Psoas muscle (tissue), 8 donors: ENCODE data around the gene SUMF2. TPM values are rescaled to one million over a fixed set of nuclear protein-coding genes. Genes with fewer than 3 reads are reported as not detected.
A peak's percentile ranks its signal among the peaks of the same experiment; 100 is the strongest.
"Not testable (repeated sequence)": the region's sequence is repeated elsewhere in the genome, so short reads cannot be mapped to it uniquely, and the experiment has no call there.

Experiments
- ATAC-seq, 4 donors: fragments of 200-7000 bp; cut with Tn5 transposase; one replicate each; pipeline ENCODE4 v1.9.1; 2020; ENCODE audit warnings: moderate library complexity in 3 of 4, mild to moderate bottlenecking in 2 of 4
- DNase-seq, 2 donors: peaks; one replicate each; pipeline ENCODE4 v3.0.0-alpha.2; 2020
- H3K27ac ChIP-seq: fragments of 200-600 bp; one replicate; pipeline ENCODE4 v1.8.0; 2022
- H3K27me3 ChIP-seq, 3 donors: fragments of 200-600 bp in 1 of 3; one replicate each; pipeline versions ENCODE4 v1.6.1 to v1.8.0; 2013 to 2022; ENCODE audit warnings: low read length in 2 of 3, mild to moderate bottlenecking in 2 of 3, moderate library complexity in 1 of 3; ENCODE audit not compliant: insufficient read depth in 3 of 3
- H3K36me3 ChIP-seq, 2 donors: fragments of 200-600 bp in 1 of 2; one replicate each; pipeline versions ENCODE4 v1.6.1 to v1.8.0; 2013 to 2022; ENCODE audit warnings: low read depth in 1 of 2, mild to moderate bottlenecking in 1 of 2, moderate library complexity in 1 of 2; ENCODE audit not compliant: insufficient read depth in 1 of 2
- H3K4me1 ChIP-seq: fragments of 200-600 bp; one replicate; pipeline ENCODE4 v1.8.0; 2022
- H3K4me3 ChIP-seq: fragments of 200-600 bp; one replicate; pipeline ENCODE4 v1.8.0; 2022; ENCODE audit warnings: mild to moderate bottlenecking
- H3K9me3 ChIP-seq: fragments of 200-600 bp; one replicate; pipeline ENCODE4 v1.8.0; 2022
- WGBS, 3 donors: extraction: QIAGEN DNeasy Blood & Tissue Kit; methylation state at CpG; one replicate each; pipeline versions ENCODE4 v1.1.6 to v1.1.7; 2013; 5-methylcytosine and 5-hydroxymethylcytosine counted together
- intact Hi-C, 2 donors: fragments of 100-400 bp; cut with DNase I; formaldehyde crosslinking; loops; one replicate each; pipeline versions ENCODE4 v1.11.0 to v1.14.2; 2022
- polyA plus RNA-seq, 3 donors: library from polyadenylated mRNA; stranded (reverse); fragments of 200-250 nt; gene quantifications; one replicate each; pipeline ENCODE4 v1.2.3, GENCODE V29; 2013
- total RNA-seq, 4 donors: library from RNA; stranded (reverse); fragmentation: NEBNext Ultra II Directional in 2 of 4; extraction: Animal tissue kit (Norgen Biotek cat#: 25700) in 2 of 4; gene quantifications; one replicate each; pipeline versions ENCODE4 v1.2.1 to v1.2.4, GENCODE V29; 2021 to 2023
- TF ChIP-seq, protein P1 (sequence below): fragments of 200-600 bp; IDR thresholded peaks from one replicate; pipeline ENCODE4 v1.8.0; 2022; ENCODE audit warnings: antibody characterized with exemption
- donor health status: healthy with polysubstance abuse.
- donor health status: DM: no; HTN: no; CAD: no; lungs with moderate emphysema.
- donor health status: Bipolar disorder and iron deficiency.
- donor health status: healthy.
- donor health status: DM: yes; HTN: yes; CAD: no.
- donor health status: DM: no; HTN: no; CAD: no.
- donor health status: DM: no; HTN: no; CAD: no.
- donor health status: DM: yes; HTN: yes; CAD: no.

The SUMF2 gene
- total and polyA plus RNA-seq, 7 donors, result 22.0 to 35.2 (median 26.8) TPM

DNA sequence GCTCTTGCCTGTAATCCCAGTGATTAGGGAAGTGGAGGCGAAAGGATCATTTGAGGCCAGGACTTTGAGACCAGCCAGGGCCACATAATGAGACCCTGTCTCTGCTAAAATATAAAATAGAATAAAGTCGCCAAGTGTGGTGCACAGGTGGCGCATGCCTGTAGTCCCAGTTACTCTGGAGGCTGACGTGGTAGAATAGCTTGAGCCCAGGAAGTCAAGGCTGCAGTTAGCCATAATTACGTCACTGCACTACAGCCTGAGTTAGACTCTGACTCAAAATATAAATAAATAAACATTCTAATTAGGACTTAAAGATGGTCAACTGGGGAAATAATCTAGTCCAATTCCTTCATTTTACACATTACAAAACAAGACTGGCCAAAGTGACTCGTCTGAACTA lies 41.4 kb downstream of the SUMF2 start:
- H3K4me1 ChIP-seq, result peaks cover 11% of the 10 kb centered on the region
- ATAC-seq (peak; percentile 38 to 77 (median 58)), DNase-seq (no peak)
- 15 to 21% (median 18%) methylated on average over 6 of the region's 6 CpGs for WGBS, 3 donors
- peaks cover 16 to 44% of the 10 kb centered on the region in 2 donors for H3K36me3 ChIP-seq
- TF ChIP-seq, protein P1, sequence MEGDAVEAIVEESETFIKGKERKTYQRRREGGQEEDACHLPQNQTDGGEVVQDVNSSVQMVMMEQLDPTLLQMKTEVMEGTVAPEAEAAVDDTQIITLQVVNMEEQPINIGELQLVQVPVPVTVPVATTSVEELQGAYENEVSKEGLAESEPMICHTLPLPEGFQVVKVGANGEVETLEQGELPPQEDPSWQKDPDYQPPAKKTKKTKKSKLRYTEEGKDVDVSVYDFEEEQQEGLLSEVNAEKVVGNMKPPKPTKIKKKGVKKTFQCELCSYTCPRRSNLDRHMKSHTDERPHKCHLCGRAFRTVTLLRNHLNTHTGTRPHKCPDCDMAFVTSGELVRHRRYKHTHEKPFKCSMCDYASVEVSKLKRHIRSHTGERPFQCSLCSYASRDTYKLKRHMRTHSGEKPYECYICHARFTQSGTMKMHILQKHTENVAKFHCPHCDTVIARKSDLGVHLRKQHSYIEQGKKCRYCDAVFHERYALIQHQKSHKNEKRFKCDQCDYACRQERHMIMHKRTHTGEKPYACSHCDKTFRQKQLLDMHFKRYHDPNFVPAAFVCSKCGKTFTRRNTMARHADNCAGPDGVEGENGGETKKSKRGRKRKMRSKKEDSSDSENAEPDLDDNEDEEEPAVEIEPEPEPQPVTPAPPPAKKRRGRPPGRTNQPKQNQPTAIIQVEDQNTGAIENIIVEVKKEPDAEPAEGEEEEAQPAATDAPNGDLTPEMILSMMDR, result no peak
- H3K27ac ChIP-seq, result peak overlapping the region; percentile 95
- H3K4me3 ChIP-seq, result peak overlapping the region; percentile 85
- intact Hi-C loops, result no loop called here
- no peaks in the 10 kb centered on the region for H3K27me3 ChIP-seq
- H3K9me3 ChIP-seq, result no peaks in the 10 kb centered on the region

DNA sequence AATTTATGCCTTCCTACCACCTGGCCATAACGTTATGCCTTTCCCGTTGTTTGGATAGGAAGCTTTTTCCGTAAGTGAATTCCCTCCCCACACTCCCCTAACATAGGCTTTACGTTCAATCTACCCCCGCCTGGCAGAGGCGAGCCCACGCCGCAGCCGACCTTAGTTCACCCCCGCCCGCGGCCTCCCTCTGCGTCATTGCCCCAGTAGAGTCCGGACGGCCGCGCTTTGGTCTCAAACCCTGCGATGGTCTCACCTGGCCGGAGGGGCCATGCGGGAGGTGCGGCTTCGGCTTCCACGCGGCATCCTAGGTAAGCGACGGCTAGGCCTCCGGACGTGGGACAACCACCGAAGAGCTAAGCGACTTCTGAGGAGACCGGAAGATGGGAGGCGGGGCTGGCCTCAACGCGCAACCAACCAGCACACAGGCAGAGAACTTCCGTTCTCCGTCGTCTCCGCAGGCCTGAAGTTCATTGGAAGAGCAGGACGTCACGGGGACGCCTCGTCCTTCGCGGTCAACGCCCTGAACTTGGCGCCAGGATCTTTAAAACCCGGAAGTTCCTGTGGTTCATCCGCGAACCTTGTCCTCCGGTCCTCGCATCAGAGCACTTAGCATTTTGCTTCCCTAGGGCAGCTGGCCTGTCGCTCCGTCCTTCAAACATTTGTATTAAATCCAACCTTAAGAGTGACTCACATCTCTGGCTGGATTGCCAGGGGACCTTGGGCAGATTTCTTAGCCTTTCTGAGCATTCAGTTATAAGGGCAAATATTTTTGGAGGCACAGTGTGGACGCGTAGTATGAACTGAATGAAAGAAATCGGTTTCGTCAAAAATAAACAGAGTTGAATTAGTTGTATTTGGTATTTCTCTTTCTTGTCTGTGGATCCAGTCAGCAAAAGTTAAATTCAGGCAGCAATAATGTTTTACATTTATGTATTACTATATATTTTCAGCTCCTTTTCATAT lies 42.3 kb downstream of the SUMF2 start, which contains the start of gene CHCHD2:
TSS of gene CHCHD2 (minus strand) at position 369 of the 966 bp plus-strand sequence. CDS start at position 306, 63 bp downstream.
- intact Hi-C loops, result no loop called here
- DNase-seq, result peak; percentile 96 to 98
- Histone ChIP-seq H3K4me1 (peaks cover 11% of the 10 kb centered on the region), H3K4me3 (peak within 1 kb of the TSS; percentile 85), H3K9me3 (no peaks in the 10 kb centered on the region), H3K36me3 (peaks cover 9 to 35% of the 10 kb centered on the region in 2 donors), H3K27me3 (no peaks in the 10 kb centered on the region), H3K27ac (peak within 1 kb of the TSS; percentile 95)
- peak; percentile 99 for ATAC-seq
- WGBS, 3 donors, result 1 to 3% (median 1%) methylated on average over 57 of the region's 57 CpGs
- TF ChIP-seq, protein P1, result no peak

DNA sequence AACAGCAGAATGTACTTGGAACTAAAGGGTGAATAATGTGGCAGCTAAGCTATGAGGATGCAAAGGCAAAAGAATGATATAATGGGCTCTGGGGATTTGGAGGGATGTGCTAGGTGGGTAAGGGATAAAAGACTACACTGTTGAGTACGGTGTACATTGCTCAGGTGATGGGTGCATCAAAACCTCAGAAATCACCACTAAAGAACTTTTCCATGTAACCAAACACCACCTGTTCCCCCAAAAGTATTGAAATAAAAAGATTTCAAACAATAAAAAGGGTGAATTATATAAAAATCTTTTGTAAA lies 43.8 kb downstream of the SUMF2 start:
- H3K4me3 ChIP-seq, result no peak overlapping the region
- no peak for ATAC-seq
- intact Hi-C loops, result no loop called here
- no peaks in the 10 kb centered on the region for H3K27me3 ChIP-seq
- no peak overlapping the region for H3K27ac ChIP-seq
- H3K36me3 ChIP-seq, result peaks cover 8 to 20% of the 10 kb centered on the region in 2 donors
- 92 to 97% (median 96%) methylated on average over 1 of the region's 1 CpG for WGBS, 3 donors
- H3K9me3 ChIP-seq, result no peaks in the 10 kb centered on the region
- DNase-seq, result no peak
- TF ChIP-seq, protein P1, result no peak
- H3K4me1 ChIP-seq, result peaks cover 11% of the 10 kb centered on the region

DNA sequence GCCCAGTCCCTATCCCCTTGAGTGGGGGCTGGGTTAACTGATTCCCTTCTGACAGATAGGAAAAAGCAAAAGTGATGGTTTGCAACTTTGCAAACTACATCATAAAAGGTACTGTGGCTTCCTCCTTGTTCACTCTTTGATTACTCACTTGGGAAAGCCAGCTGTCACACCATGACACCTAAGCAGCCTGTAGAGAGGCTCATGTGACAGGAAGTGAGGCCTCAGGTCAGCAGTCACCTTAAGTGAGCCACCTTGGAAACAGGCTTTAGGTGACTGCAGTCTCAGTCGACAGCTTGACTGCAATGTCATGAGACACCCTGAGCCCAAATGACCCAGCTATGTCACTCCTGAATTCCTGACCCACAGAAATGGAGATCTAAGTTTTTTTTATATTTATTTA lies 46.5 kb downstream of the SUMF2 start:
- no peak for ATAC-seq
- Histone ChIP-seq H3K9me3 (no peaks in the 10 kb centered on the region), H3K4me1 (no peaks in the 10 kb centered on the region), H3K27me3 (peaks cover 0 to 2% (median 0%) of the 10 kb centered on the region in 3 donors), H3K36me3 (no peaks in the 10 kb centered on the region), H3K4me3 (no peak overlapping the region), H3K27ac (no peak overlapping the region)
- TF ChIP-seq, protein P1, result no peak
- WGBS, 3 donors, result 69 to 72% (median 72%) methylated on average over 1 of the region's 1 CpG
- DNase-seq, result no peak
- intact Hi-C loops, result no loop called here

DNA sequence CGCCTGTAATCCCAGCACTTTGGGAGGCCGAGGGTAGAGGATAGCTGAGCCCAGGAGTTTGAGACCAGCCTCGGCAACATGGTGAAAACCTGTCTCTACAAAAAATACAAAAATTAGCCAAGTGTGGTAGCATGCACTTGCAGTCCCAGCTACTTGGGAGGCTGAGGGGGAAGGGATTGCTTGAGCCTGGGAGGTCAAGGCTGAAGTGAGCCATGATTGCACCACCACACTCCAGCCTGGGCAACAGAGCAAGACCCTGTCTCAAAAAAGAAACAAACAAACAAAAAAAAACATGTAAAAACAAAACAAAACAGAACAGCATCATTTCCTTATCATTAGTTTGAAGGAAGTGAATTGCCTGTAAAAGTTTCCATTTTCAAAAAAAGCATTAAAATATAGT lies 48.2 kb downstream of the SUMF2 start:
- H3K27me3 ChIP-seq, result peaks cover 0 to 18% (median 3%) of the 10 kb centered on the region in 3 donors
- intact Hi-C loops, ATAC-seq, H3K4me1 ChIP-seq, DNase-seq, H3K27ac ChIP-seq, H3K4me3 ChIP-seq, H3K9me3 ChIP-seq, H3K36me3 ChIP-seq: not testable (repeated sequence)
- WGBS, 3 donors, result 80 to 94% (median 87%) methylated on average over 3 of the region's 3 CpGs
